NCI-H1694 treated with DMSO at 0.1 percent for 48 hours (cell line): ENCODE data around the gene PLEKHA6.

Source experiments
- DNase-seq: peaks from one replicate; lab custom pipeline; 2025; lab: John Stamatoyannopoulos, UW

The PLEKHA6 gene

GRCh38 chr1:204207136-204207616 lies 152.6 kb downstream of the PLEKHA6 start:
- no peak for DNase-seq

DNA sequence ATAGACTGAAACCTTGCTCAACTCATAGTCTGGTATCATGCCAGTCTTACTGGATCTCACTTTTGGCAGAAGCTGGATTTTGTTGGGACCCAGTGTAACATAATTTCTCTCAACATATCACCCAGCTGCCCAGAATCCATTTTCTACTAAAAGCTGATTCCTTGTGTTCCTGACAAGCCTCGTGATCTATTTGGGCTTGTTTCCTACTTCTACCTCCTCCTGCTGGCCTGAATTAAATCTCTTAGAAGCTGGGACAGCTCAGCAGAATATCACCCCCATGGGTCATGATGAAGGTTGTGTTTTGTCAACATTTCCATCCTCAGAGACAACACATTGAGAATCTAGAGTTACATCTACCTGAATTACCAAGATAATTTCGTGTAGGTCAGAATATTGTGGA lies 153.6 kb downstream of the PLEKHA6 start:
- no peak for DNase-seq

GRCh38 chr1:204205486-204205885 lies 154.2 kb downstream of the PLEKHA6 start:
- DNase-seq, result no peak

DNA sequence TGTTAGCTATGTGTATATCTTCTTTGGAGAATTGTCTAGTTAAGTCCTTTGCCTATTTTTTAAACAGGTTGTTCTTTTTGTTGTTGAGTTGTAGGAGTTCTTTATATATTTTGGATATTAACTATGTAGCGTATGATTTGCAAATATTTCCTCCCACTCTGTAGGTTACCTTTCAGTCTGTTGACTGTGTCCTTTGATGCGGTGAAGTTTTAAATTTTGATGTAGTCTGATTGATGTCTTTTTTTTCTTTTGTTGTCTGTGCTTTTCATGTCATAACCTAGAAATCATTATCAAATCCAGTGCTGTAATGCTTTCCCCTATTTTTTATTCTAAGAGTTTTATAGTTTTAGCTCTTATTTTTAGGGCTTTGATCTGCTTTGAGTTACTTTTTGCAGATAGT lies 154.8 kb downstream of the PLEKHA6 start:
- DNase-seq, result no peak

- no peak for DNase-seq
Measured at GRCh38 chr1:204203206-204203767, 156.4 kb downstream of the PLEKHA6 start.

DNA sequence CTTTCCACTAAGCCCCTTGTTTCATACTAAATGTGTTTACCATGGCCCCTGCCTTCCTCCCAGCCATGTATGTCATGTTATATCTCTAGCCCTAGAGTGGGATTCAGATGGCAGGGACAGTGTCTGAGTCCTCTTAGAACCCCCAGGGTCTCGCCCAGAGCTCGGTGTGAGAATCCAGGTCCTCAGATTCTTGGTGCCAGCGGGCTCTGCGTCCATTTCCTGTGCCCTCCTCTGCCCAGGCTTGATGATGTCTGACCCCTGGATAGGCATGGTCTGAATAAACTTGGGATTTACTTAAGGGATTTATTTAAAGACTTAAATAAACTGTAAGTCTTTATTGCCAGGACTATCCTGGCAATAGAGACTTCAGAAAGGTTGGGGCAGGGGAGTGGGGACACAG lies 157.2 kb downstream of the PLEKHA6 start:
- DNase-seq, result no peak

- no peak for DNase-seq
Measured at GRCh38 chr1:204201348-204202040, 158.2 kb downstream of the PLEKHA6 start.

GRCh38 chr1:204199579-204199978 lies 160.2 kb downstream of the PLEKHA6 start:
- DNase-seq, result no peak

DNA sequence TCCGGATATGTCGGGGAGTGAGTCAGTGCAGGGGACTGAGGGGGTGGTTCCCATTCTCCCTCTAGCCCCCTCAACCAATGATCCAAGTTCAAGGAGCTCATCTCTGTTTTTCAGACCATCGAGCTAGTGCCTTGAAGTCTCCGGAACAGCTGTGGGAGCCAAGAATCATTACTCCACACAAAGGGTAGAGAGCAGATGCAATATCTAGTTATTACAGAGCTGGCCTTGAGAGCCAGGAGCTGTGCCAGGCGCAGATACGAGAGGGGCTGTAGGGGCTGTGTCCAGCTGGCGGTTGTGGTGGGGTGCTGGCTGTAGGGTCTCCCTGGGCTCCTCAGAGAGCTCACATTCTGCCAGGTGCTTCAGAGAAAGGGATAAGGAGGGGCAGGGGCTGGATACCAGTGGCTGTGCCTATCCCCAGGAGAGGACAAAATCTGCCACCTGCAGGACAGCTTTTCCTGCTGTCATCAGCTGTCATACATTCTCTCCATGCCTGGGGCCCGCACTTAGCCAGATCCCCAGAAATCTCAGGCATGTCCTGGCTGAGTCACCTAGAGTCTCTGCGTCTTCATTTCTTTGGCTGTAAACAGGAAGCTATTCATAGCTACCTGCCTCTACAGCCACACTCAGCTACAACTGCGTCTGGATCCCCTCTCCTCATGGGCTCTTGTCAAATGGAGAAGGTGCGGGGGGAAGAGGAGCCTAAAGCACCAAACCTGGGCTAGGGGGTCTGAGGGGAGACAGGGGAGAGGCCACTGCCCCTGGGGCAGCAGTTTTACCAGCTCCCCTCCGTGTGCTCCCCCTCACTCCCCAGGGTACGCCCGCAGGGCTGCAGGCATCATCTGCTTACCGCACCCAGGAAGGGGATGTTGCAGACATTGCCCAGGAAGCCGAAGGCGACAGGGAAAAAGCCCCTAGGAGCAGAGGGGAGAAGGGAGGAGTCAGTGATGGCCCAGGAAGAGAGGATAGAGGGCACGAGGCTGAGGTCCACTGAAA lies 161.1 kb downstream of the PLEKHA6 start:
- no peak for DNase-seq

DNA sequence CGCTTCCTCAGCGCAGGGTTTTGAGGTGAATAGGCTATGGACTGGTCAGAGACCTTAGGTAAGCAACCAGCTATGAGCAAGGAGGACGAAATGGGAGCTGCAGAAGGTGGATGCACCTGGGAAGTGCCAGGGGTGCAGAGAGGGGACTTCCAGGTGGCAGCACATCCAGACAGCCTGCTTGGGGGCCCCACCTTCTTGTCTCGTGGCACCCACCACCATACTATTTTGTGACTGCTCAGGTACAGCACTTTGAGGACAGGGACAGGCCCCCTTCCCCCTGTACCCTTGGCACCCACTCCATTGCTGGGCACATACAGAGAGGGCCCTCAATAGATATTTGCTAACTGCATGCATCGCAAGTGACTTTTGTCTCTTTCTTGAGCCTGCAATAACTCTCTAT lies 162.7 kb downstream of the PLEKHA6 start:
- DNase-seq, result no peak

DNA sequence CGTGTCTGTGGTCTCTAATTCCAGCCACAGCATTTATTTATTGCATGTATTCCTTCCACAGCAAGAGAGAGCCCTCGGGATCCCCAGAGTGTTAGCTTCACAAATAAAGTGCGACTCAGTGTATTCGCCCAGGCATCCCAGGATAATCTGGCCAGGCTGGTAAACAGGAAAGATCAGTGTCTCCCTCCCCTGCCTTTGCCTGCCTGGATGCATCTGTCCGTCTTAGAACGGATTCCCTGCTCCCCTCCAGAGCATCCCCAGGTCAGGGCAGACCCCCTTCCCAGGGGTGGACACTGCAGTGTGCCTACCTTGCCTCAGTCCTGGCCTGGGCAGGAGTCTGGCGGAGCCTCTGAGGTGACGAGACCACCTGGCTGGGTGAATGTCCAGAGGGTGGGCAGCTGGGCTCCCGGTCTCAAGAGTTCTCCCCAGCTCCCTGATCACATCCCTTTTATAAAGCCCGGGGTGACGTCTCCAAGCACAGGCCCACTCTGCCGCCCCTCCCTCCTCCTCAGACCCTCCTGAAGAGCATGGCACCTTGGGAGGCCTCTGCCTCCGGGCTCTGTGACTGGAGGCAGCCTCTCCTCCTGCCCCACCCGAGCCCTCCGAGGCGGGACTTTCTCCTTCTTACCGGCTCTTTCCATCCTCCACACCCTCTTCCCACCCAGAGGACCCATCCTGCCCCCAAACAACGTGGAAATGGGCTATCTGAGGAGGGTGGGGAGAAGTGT lies 163.5 kb downstream of the PLEKHA6 start, which contains the start of gene KISS1:
Gene KISS1, minus strand, starts transcription at position 424 of the 728 bp plus-strand sequence. CDS start 3,615 bp downstream, outside the sequence.
- no peak for DNase-seq

DNA sequence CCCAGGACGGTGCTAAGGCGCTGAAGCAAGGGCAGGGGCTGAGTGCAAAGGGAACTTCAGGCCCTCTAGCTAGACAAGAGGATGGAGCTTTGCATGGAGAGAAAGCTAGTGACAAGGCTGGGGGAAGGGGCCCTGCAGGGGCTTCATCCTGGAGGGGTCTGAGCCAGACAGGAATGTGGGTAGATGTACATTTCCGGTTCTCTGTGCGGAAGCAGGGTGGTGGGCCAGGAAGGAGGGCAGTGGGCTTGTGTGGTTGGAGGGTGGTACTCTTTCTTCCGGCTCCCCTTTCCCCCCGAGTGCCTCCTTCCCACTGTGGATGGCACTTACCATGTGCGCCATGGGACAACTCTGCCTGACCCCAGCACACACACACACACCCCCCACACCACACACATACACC lies 165.0 kb downstream of the PLEKHA6 start:
- DNase-seq, result no peak

GRCh38 chr1:204194080-204194479 lies 165.6 kb downstream of the PLEKHA6 start:
- DNase-seq, result no peak

- DNase-seq, result no peak
Measured at GRCh38 chr1:204192589-204193352, 167.0 kb downstream of the PLEKHA6 start.

- no peak for DNase-seq
Measured at GRCh38 chr1:204192046-204192445, 167.7 kb downstream of the PLEKHA6 start.

- DNase-seq, result no peak
Measured at GRCh38 chr1:204191456-204191855, 168.3 kb downstream of the PLEKHA6 start.

GRCh38 chr1:204190212-204191211 lies 169.2 kb downstream of the PLEKHA6 start:
- no peak for DNase-seq

DNA sequence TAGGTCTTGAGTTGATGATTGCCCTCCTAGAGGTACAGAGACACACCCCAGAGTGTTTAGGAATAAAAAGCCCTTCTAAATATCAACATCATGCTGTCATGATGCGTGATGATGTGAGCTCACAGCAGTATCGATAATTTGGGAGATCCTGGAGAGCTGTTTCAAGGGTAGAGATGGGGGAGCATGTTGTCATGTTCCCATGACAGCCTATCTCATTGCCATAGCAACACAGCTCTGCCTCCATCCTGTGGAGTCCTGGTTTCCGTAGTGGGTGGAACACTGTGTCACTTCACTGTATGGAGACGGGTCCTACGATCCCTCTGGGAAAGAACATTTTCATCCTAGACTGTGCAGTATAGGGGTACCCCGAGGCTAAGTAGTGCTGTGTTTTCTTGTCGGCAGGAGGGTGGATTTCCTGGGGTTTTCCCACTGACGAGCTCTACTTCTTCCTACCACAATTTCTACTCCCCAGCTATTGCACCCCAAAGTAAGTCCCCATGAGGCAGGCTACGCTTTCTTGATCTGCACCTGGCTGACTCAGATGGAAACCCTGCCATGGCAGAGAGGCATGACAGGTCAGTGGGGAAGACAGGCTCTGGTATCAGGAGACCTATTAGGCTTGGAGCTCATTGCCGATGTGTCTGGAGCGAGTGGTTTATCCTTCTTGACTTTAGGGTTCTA lies 170.6 kb downstream of the PLEKHA6 start:
- DNase-seq, result no peak

DNA sequence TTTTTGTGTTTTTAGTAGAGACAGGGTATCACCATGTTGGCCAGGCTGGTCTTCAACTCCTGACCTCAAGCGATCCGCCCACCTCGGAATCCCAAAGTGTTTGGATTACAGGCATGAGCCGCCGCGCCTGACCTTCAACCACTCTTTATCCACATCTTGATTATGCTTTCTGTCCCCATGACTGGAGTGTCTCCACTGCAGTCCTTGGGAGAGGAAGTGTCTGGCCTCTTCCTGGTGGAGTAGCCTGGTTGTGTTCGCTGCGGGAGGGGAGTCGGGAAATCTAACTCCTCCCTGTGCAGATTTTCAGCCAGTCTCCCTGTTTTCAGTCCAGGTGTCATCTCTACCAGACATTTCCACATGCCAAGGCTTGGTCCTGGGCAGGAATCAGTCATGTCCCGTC lies 173.1 kb downstream of the PLEKHA6 start:
- DNase-seq, result no peak
